HG03039 (cell line): ENCODE data around the gene TUB.

Experiments used
- ATAC-seq: cut with Tn5 transposase; IDR thresholded peaks from one replicate; pipeline ENCODE4 v1.9.1; 2021; ENCODE audit warnings: mild to moderate bottlenecking, moderate library complexity; ENCODE audit not compliant: unreplicated experiment

The TUB gene

DNA sequence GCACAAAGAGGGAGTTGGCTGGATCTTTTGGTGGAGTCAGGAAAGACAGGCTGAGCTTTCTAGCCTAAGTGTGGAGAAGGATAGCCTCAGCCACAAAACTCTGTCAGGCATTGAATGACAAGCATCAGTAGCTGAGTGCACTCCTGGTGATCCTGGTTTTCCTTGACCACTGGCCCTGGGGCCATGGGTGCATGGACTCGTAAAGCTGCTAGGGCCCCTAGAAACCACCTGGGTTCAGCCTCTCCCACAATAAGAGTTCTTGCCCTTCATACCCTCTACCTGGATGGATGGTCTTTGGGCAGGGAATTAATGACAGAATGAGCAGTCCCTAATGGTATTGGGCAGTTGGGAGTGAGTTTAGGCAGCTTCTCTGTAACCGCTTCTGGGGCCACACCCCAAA, 22.9 kb downstream of the TUB start:
- ATAC-seq = no peak

DNA sequence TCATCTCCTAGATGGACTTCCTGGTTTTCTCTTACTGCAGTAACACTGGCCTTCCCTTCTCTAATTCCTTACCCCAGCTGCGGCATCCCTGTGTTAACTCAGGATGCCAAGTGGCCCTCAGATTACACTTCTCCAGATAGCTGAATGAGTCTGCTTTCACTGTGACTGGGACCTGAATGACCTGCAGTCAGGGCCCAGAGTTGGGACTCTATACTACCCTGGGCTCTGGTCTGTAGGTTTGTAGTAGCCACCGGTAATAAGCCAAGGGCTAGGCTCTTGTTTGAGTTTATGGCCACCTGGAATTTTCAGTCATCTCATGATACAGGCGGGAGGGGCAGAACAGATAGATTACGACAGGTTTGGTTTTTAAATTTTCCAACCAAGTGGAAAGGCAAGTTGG, 24.1 kb downstream of the TUB start:
- no peak for ATAC-seq

DNA sequence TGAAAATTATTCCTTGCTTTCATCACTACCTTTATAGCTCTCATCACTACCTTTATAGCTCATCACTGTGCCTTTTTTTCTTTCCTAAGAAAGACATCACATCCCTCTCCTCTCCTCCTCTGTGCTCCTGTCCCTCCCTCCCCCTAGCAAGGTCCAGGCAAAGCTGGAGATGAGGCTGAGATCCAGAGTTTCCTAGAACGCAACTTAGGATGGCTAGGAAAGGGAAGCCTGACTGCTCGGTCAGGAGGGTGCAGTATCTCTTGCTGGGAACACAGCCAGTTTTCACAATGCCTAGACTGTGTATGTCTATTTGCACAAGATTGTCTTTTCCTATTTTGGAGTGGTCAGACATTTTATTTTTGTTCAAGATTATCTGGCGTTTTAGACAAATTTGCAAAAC, 24.7 kb downstream of the TUB start:
- ATAC-seq = no peak

DNA sequence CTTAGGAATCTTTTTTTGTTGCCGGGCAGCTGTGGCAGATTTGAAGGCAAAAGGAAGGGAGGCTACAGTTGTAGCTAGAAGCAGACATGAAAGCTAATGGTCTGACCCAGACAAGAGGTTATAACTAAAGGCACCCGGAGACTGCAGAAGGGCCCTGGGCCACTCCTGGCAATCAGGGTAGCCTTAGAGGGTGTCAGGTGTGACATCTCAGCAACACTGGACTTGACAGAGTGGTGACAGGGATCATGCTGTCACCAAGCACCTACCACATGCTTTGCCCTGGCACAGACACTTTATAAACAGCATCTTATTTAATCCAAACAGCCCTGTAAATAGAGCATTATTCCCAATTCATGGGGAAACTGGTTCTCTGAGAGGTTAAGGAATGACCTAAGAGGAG, 25.7 kb downstream of the TUB start:
- no peak for ATAC-seq

DNA sequence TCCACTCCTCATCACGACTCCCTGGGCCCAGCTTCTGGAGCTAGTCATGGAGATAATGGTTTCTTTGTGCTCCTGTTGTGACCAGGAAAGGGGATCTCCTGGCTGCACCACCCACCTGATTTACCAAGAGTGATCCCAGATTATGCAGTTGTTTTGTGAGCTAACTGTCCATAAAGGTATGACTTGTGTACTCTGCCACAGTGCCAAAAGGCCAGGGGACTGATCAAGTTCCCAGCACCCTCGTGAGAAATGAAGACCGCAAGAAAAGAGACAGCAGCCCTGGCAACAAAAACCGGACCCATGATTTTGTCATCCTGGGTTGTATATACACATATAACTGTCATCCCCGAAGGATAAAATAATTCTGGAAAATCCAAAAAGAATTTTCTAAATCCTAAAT, 26.6 kb downstream of the TUB start:
- ATAC-seq = no peak

DNA sequence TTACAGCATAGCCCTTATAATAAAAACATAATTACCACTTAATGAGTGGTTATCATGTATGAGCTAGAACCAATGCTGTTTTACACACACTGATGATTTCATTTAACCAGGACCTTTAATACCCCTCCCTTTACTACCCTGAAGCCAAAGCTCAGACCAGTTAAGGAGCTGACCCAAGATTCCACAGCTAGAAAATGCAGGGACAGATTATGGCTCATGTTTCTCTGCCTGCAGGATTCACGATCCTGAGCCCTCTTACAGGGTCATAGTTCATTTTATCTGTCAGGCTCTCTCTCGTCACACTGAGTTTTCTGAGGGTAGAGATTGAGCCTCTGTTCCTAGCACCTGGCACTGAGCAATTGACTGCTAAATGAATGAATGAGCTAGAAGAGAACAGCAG, 27.4 kb downstream of the TUB start:
- no peak for ATAC-seq

DNA sequence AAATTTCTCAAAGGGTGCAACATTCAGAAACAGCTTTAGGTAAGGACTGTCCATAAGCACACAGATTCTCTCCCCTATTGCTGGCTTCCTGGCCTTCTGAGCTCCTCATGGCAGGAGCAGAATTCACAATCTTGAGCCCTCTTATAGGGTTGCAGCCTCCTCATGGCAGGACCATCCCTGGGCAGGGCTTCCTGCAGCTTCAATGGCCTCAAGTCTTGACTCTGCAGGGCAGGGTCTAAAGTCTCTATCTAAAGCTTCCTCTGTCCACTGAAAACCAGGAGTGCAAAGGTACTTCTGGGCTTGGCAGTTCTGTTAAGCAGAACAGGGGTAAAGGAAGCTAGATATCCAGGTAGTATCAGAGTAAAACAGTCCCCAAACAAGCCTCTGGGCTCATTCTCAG, 28.7 kb downstream of the TUB start:
- no peak for ATAC-seq

DNA sequence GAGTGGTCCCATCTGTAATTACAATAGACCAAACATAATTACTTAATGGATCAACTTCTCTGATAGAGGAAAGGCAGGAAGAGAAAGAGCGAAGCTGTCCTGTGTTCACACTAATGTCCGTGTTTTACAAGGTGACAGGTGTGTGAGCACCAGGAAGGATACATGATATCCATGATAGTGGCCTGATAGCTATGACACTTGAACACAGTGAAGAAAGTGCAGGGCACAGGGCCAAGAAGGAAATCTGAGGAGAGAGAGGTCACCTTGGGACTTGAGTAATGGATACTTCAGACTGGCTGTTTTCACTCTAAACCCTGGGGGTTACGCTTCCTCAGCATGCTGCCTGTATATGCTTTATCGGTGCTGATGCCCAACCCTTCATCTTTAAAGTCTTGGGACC, 29.4 kb downstream of the TUB start:
- no peak for ATAC-seq

DNA sequence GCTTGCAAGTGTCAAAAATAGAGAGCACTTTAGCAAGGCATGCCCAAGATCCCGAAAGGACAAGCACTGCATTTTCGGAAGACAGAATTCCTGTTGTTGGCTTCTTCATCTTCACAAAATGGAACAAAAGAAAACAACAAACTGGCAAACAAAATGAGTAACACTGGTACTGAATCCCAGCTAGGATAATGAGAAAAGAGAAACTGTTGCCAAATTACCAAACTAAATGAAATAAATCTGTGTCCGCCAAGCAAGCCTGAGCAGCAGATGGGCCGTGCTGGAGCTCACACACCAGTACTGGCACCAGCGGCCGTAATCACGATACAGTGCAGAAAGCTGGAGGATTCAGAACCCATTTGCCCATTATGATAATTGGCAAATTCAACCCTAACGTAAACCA, 30.6 kb downstream of the TUB start:
- ATAC-seq = no peak

DNA sequence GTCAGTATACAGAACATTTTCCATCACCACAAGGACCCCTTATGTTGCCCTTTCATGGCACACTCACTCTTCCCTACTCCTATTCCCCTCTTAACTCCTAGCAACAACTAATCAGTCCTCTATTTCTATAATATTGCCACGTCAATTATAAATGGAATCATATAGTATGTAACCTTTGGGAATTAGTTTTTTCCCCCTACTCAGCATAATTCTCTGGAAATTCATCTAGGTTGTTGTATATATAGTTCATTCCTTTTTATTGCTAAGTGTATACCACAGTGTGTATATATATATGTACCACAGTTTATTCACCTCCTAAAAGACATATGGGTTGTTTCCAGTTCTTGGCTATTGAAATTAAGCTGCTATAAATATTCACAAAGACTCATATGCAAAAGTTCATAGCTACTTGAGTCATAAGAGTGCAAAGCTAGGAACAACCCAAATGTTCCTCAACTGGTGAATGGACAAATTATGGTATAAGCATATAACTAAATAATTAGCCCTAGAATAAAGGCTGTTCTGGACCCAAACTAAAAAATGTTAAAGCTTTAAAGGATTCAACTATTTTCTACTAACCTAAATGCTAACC, 41.3 kb downstream of the TUB start:
- no peak for ATAC-seq

DNA sequence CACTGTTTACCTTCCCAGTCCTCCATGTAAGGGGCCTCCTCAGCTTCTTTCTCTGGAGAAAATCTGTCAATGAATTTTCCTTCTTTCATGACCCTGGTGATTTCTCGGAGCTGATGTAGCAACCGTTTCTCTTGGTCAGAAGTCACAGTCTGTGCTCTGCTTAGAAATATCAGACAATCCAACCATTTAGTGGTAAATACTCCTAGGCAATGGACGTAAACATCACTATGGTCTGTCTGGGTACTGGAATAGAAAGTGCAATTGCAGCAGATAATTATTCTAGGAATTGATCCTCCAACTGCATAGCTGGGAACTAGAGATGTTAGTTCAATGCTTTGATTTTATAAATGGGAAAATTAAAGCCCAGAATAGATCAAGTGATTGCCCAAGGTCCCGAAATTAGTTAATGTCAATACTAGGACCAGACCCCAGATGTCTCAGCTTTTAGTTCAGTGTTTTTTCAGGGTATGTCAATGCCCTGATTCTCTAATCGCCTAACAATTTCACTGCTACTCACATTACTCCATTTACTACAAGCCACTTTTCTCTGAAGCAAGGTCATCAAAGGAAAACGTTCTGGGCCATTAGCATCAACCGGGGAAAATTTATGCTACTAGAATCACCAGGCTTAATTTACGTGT, 45.8 kb downstream of the TUB start:
- no peak for ATAC-seq

DNA sequence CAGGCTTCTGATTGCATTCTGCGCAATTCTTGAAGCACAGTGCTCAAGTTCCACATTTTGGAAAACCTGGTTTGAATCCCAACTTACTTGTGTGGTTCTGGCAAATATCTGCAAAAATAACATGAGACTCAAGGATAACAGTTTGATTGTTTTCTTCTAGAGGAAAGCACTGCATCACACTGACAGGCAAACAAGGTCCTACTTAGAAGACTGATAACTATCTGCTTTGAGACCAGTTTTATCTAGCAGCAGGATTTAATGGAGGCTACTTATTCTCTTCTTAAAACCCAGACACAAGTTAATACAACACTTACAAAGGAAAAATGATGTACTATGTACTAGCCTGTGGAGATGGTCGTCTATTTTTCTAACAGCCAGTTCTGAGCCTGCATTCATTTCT, 46.4 kb downstream of the TUB start:
- no peak for ATAC-seq

DNA sequence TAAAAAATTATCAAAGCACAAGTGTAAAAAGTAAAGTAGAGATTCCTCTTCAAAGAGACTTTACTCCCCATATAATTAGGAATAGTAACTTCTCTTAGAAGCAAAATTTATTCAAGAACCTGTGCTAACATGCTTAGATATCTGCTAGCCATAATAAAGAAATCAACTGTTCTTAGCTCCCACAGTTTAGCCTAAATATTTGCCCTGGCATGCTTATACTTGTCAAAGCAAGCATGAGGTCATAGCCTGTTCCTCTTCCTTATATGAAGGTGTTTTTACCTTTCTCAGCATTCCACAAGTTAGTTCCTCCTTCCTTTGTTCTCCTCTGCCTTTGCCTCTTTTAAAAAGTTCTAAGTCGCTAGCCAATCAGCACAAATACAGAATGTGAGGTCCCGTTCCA, 57.5 kb downstream of the TUB start:
- no peak for ATAC-seq

DNA sequence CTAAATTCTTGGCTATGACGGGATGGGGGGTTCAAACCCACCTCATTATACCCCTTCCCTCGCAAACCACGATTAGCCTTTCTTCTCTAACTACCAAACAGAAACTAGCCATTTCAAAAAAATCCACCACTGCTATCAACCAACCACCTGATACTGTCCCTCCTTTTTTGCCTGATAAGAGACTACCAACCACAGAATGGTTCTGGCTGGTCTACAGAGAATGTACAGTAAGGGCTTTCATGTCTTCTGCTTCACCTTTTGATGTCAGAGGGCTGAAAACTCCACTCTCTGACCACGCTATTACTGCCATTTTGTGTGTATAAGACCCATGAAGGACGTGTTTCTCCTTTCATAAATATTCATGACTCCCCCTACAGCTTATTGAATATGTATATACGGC, 68.7 kb downstream of the TUB start:
- no peak for ATAC-seq
